Upper lobe of left lung (tissue), 4 donors: ENCODE results near the gene HS3ST6.

Experiments used
- POLR2AphosphoS5 ChIP-seq, 2 donors: sonication (generic); formaldehyde crosslinking; IDR thresholded peaks; one replicate each; pipeline ENCODE4 v1.5.1; 2017; ENCODE audit warnings: antibody characterized with exemption in 2 of 2
- TF ChIP-seq, protein P1 (sequence below), 6 experiments: fragments of 450-650 bp in 4 of 6; fragments of 200-600 bp in 2 of 6; sonication (generic) in 2 of 6; IDR thresholded peaks; one replicate each; pipeline ENCODE4 v1.5.1; 2016 to 2019; ENCODE audit warnings: antibody characterized with exemption in 6 of 6

GRCh38 chr16:1914084-1914608 is 4.1 kb downstream of the HS3ST6 start:
- TF ChIP-seq, protein P1, sequence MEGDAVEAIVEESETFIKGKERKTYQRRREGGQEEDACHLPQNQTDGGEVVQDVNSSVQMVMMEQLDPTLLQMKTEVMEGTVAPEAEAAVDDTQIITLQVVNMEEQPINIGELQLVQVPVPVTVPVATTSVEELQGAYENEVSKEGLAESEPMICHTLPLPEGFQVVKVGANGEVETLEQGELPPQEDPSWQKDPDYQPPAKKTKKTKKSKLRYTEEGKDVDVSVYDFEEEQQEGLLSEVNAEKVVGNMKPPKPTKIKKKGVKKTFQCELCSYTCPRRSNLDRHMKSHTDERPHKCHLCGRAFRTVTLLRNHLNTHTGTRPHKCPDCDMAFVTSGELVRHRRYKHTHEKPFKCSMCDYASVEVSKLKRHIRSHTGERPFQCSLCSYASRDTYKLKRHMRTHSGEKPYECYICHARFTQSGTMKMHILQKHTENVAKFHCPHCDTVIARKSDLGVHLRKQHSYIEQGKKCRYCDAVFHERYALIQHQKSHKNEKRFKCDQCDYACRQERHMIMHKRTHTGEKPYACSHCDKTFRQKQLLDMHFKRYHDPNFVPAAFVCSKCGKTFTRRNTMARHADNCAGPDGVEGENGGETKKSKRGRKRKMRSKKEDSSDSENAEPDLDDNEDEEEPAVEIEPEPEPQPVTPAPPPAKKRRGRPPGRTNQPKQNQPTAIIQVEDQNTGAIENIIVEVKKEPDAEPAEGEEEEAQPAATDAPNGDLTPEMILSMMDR (IDR thresholded peaks at IDR 0.05) = no peak
- TF ChIP-seq POLR2AphosphoS5 (IDR thresholded peaks at IDR 0.05) = no peak
